Activated CD8-positive, alpha-beta T cell treated with anti-CD3 and anti-CD28 coated beads for 36 hours (primary cell): ENCODE results near the gene TBC1D22A. TPM values are rescaled to one million over a fixed set of nuclear protein-coding genes. Genes with fewer than 3 reads are reported as not detected.

Experiments
- ATAC-seq: fragments of 200-7000 bp; cut with Tn5 transposase; one replicate; pipeline ENCODE4 v1.10.0; 2021; ENCODE audit warnings: mild to moderate bottlenecking, moderate library complexity
- CTCF ChIA-PET: fragments of 350-600 bp; sonication (Branson Sonifier 250); formaldehyde crosslinking; loops from one replicate; lab custom pipeline; 2021; ENCODE audit warnings: antibody characterized with exemption; lab: Charles Lee
- POLR2A ChIA-PET: fragments of 350-600 bp; sonication (Branson Sonifier 250); formaldehyde crosslinking; loops from one replicate; lab custom pipeline; 2021; ENCODE audit warnings: antibody characterized with exemption; lab: Charles Lee
- DNase-seq: peaks from one replicate; pipeline ENCODE4 v3.0.0-alpha.2; 2020
- H3K27ac Mint-ChIP-seq: one replicate; pipeline ENCODE4 v1.8.0; 2021; ENCODE audit warnings: mild to moderate bottlenecking, mixed read lengths
- H3K27me3 Mint-ChIP-seq: one replicate; pipeline ENCODE4 v1.8.0; 2021; ENCODE audit warnings: mixed read lengths
- H3K36me3 Mint-ChIP-seq: one replicate; pipeline ENCODE4 v1.8.0; 2021; ENCODE audit warnings: low read depth, mixed read lengths
- H3K4me1 Mint-ChIP-seq: one replicate; pipeline ENCODE4 v1.8.0; 2021; ENCODE audit warnings: low read depth, mixed read lengths
- H3K4me3 Mint-ChIP-seq: one replicate; pipeline ENCODE4 v1.8.0; 2021; ENCODE audit warnings: mild to moderate bottlenecking, moderate library complexity, mixed read lengths
- H3K9me3 Mint-ChIP-seq: one replicate; pipeline ENCODE4 v1.8.0; 2021; ENCODE audit warnings: mixed read lengths
- intact Hi-C: fragments of 100-400 bp; cut with micrococcal nuclease; formaldehyde crosslinking; loops from one replicate; pipeline ENCODE4 v1.10.0; 2022
- total RNA-seq, 2 experiments: library from RNA; stranded (reverse); gene quantifications; one replicate each; pipeline ENCODE4 v1.2.3, GENCODE V29; 2021
- TF ChIP-seq, protein P1 (sequence below): fragments of 200-600 bp; IDR thresholded peaks from one replicate; pipeline ENCODE4 v1.8.0; 2022; ENCODE audit warnings: antibody characterized with exemption, mild to moderate bottlenecking

TBC1D22A gene
- total RNA-seq, 2 experiments from 2014 or later: 41.0 to 42.8 TPM

DNA sequence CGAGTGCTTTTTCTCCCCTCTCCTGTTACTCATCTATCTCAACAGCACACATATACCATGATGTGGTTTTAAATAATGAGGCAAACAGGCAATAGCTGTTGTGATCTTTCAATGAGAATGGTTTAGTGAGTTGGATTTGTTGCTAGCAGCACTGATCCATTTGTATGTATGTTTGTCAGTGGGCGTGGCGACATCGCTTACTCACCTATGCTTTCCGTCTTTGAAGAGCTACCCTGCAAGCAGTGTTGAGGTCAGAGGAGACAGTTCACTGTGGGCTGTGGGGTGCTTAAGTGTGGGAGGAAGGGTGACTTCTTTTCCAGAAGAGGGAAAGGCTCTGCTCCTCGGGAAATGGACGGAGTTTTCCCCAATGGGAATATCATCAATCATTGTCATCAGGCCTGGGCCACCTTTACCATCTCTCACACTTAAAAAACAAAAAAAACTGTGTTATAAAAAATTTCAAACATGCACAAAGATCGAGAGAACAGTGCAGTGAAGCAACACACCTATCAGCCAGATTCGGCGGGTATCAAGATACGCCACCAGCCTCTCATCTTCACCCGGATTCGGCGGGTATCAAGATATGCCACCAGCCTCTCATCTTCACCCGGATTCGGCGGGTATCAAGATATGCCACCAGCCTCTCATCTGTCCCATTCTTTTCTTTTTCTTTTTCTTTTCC, 83.8 kb downstream of the TBC1D22A start:
- H3K27me3 Mint-ChIP-seq: no peaks in the 10 kb centered on the region
- peaks cover 22% of the 10 kb centered on the region for H3K36me3 Mint-ChIP-seq
- intact Hi-C loops: no loop called here
- no peaks in the 10 kb centered on the region for H3K9me3 Mint-ChIP-seq
- POLR2A ChIA-PET: interaction anchor here (1.4 kb wide), 1 partner anchor 22 kb away, joined by 3 read pairs; no protein-coding TSS in a partner anchor
- no peak overlapping the region for H3K27ac Mint-ChIP-seq
- DNase-seq: peak; percentile 42
- no peak overlapping the region for H3K4me3 Mint-ChIP-seq
- ATAC-seq: peak; percentile 45
- TF ChIP-seq, protein P1, sequence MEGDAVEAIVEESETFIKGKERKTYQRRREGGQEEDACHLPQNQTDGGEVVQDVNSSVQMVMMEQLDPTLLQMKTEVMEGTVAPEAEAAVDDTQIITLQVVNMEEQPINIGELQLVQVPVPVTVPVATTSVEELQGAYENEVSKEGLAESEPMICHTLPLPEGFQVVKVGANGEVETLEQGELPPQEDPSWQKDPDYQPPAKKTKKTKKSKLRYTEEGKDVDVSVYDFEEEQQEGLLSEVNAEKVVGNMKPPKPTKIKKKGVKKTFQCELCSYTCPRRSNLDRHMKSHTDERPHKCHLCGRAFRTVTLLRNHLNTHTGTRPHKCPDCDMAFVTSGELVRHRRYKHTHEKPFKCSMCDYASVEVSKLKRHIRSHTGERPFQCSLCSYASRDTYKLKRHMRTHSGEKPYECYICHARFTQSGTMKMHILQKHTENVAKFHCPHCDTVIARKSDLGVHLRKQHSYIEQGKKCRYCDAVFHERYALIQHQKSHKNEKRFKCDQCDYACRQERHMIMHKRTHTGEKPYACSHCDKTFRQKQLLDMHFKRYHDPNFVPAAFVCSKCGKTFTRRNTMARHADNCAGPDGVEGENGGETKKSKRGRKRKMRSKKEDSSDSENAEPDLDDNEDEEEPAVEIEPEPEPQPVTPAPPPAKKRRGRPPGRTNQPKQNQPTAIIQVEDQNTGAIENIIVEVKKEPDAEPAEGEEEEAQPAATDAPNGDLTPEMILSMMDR: no peak
- CTCF ChIA-PET: interaction anchor here (1.2 to 1.6 kb wide), 2 partner anchors 13 to 43 kb away, joined by 4 read pairs; no protein-coding TSS in a partner anchor
- H3K4me1 Mint-ChIP-seq: peaks cover 30% of the 10 kb centered on the region

DNA sequence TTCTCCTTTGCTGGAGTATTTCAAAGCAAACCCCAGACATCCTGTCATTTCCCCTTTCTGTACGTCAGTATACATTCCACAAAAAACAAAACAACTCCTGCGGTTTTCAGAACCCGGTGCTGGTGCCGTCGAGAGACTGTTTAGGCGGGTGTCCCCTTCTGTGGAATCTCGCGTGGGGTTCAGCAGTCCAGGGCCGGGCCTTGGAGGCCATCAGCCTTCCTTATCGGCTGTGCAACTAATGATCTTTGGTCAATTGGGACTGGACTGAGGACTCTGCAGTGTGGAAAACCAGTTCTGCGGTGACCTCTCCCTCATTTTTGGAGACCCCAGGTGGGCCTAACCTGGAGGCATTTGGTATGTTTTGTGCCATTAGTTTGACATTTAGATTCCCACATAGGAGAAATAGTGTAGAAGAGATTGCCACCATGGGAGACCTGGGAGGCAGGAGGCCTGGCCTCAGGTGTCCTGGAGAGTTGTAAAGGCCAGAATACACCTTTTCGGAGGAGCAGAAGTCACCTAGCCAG, 84.4 kb downstream of the TBC1D22A start:
- Mint-ChIP-seq H3K4me3 (no peak overlapping the region), H3K36me3 (peaks cover 22% of the 10 kb centered on the region), H3K9me3 (no peaks in the 10 kb centered on the region), H3K27me3 (no peaks in the 10 kb centered on the region), H3K27ac (no peak overlapping the region), H3K4me1 (peaks cover 30% of the 10 kb centered on the region)
- intact Hi-C loops: no loop called here
- TF ChIP-seq, protein P1: no peak
- no peak for DNase-seq
- no peak for ATAC-seq
- POLR2A ChIA-PET: no interaction called here
- CTCF ChIA-PET: interaction anchor here (1.6 kb wide), 1 partner anchor 14 kb away, joined by 4 read pairs; no protein-coding TSS in a partner anchor

- TF ChIP-seq, protein P1: no peak
- DNase-seq (no peak), ATAC-seq (no peak)
- intact Hi-C loops: no loop called here
- Mint-ChIP-seq H3K27ac (no peak overlapping the region), H3K4me3 (no peak overlapping the region), H3K27me3 (no peaks in the 10 kb centered on the region), H3K9me3 (no peaks in the 10 kb centered on the region), H3K4me1 (peaks cover 31% of the 10 kb centered on the region), H3K36me3 (peaks cover 27% of the 10 kb centered on the region)
- CTCF ChIA-PET: interaction anchor here (1.7 kb wide), 1 partner anchor 45 kb away, joined by 4 read pairs; no protein-coding TSS in a partner anchor
- POLR2A ChIA-PET: no interaction called here
These were observed 85.7 kb downstream of the TBC1D22A start for GRCh38 chr22:46848197-46848596.

DNA sequence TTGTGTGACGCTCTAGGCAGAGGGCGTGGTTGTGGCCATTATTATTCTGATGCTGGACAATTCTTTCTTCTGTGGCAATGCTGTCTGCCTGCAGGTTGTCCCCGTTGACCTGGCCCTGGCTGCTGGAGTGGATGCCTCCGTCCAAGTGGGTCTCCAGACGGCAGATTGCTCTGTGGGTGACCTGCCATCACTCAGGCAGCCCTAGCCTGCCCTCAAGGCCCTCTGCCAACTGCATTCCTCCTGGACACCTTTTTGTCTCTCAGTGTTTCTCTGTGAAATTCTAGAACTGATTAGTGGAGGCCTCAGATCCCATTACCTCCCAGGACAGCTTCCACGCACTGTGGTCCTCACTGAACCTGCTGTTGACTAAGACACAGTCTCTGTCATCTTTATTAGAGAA, 86.7 kb downstream of the TBC1D22A start:
- Mint-ChIP-seq H3K4me3 (no peak overlapping the region), H3K27me3 (no peaks in the 10 kb centered on the region), H3K27ac (no peak overlapping the region), H3K9me3 (no peaks in the 10 kb centered on the region), H3K4me1 (peaks cover 33% of the 10 kb centered on the region), H3K36me3 (peaks cover 32% of the 10 kb centered on the region)
- no peak for ATAC-seq
- intact Hi-C loops: no loop called here
- DNase-seq: no peak
- TF ChIP-seq, protein P1: no peak
- POLR2A ChIA-PET: no interaction called here
- CTCF ChIA-PET: interaction anchor here (1.7 kb wide), 1 partner anchor 46 kb away, joined by 4 read pairs; no protein-coding TSS in a partner anchor

GRCh38 chr22:46849951-46850350, 87.5 kb downstream of the TBC1D22A start:
- intact Hi-C loops: no loop called here
- Mint-ChIP-seq H3K27me3 (no peaks in the 10 kb centered on the region), H3K4me1 (peaks cover 37% of the 10 kb centered on the region), H3K27ac (no peak overlapping the region), H3K9me3 (no peaks in the 10 kb centered on the region), H3K36me3 (peaks cover 38% of the 10 kb centered on the region), H3K4me3 (no peak overlapping the region)
- ChIA-PET CTCF (interaction anchor here (0.8 kb wide), 1 partner anchor 14 kb away, joined by 3 read pairs; no protein-coding TSS in a partner anchor), POLR2A (no interaction called here)
- no peak for DNase-seq
- TF ChIP-seq, protein P1: no peak
- no peak for ATAC-seq
